HepG2 (cell line): ENCODE data around the gene AUH. TPM values are rescaled to one million over a fixed set of nuclear protein-coding genes. Genes with fewer than 3 reads are reported as not detected.

Source experiments
- ARID2 ChIP-seq: sonication (generic); formaldehyde crosslinking; IDR thresholded peaks from 2 replicates; pipeline ENCODE4 v1.8.1; 2022; ENCODE audit warnings: mild to moderate bottlenecking, missing genetic modification reagents, borderline replicate concordance
- EP300 ChIP-seq, 3 experiments: sonication (generic) in 1 of 3; formaldehyde crosslinking in 1 of 3; IDR thresholded peaks; 2 replicates each; pipeline versions ENCODE4 v1.5.1 to v1.6.1; 2011 to 2020; ENCODE audit warnings: low read depth in 2 of 3, low read length in 2 of 3, borderline replicate concordance in 1 of 3, improper control_type of control experiment in 1 of 3, mild to moderate bottlenecking in 1 of 3, missing genetic modification reagents in 1 of 3, moderate library complexity in 1 of 3
- FOXK1 ChIP-seq: sonication (generic); formaldehyde crosslinking; IDR thresholded peaks from 2 replicates; pipeline ENCODE4 v1.4.0; 2020; ENCODE audit warnings: low read depth, missing genetic modification reagents, borderline replicate concordance
- GATA4 ChIP-seq: sonication (generic); IDR thresholded peaks from 2 replicates; pipeline ENCODE4 v1.6.1; 2016; ENCODE audit warnings: antibody characterized with exemption, low read depth, borderline replicate concordance
- HMG20A ChIP-seq: IDR thresholded peaks from 2 replicates; pipeline ENCODE4 v1.6.1; 2016; ENCODE audit warnings: borderline replicate concordance
- HOXD1 ChIP-seq: sonication (generic); formaldehyde crosslinking; IDR thresholded peaks from 2 replicates; pipeline ENCODE4 v1.5.0; 2020; ENCODE audit warnings: missing genetic modification reagents
- KLF11 ChIP-seq: IDR thresholded peaks from 2 replicates; pipeline ENCODE4 v1.6.1; 2016; ENCODE audit warnings: missing compliant biosample characterization
- NONO ChIP-seq, 2 experiments: fragments of 450-650 bp in 1 of 2; sonication (generic) in 1 of 2; formaldehyde crosslinking in 1 of 2; IDR thresholded peaks in 1 of 2; conservative IDR thresholded peaks in 1 of 2; 2 replicates each; pipeline versions ENCODE4 v1.6.1 to v1.8.0; 2017 to 2022; ENCODE audit warnings: mild to moderate bottlenecking in 1 of 2, missing genetic modification reagents in 1 of 2, moderate library complexity in 1 of 2
- RBM39 ChIP-seq: fragments of 200-400 bp; formaldehyde crosslinking; IDR thresholded peaks from one replicate; pipeline ENCODE4 v1.6.1; 2018; ENCODE audit warnings: antibody characterized with exemption, mild to moderate bottlenecking, low read depth, low read length; ENCODE audit not compliant: poor library complexity, severe bottlenecking
- SAP130 ChIP-seq: IDR thresholded peaks from 2 replicates; pipeline ENCODE4 v1.6.1; 2016; ENCODE audit warnings: low read depth
- SIN3B ChIP-seq: fragments of 150-350 bp; IDR thresholded peaks from 2 replicates; pipeline ENCODE4 v1.6.1; 2014; ENCODE audit warnings: low read length
- ZFAT ChIP-seq: sonication (generic); formaldehyde crosslinking; conservative IDR thresholded peaks from 2 replicates; pipeline ENCODE4 v1.8.1; 2023; ENCODE audit warnings: missing genetic modification reagents, inconsistent platforms
- ZFX ChIP-seq: sonication (generic); formaldehyde crosslinking; IDR thresholded peaks from 2 replicates; pipeline ENCODE4 v1.4.0; 2020; ENCODE audit warnings: mild to moderate bottlenecking, low read depth, missing genetic modification reagents, moderate library complexity
- ZNF10 ChIP-seq: sonication (generic); formaldehyde crosslinking; IDR thresholded peaks from 2 replicates; pipeline ENCODE4 v1.4.0; 2020; ENCODE audit warnings: mild to moderate bottlenecking, low read depth, missing genetic modification reagents, borderline replicate concordance
- ZNF430 ChIP-seq: sonication (generic); formaldehyde crosslinking; IDR thresholded peaks from 2 replicates; pipeline ENCODE4 v1.9.0; 2021; ENCODE audit warnings: mild to moderate bottlenecking, missing genetic modification reagents
- ZNF646 ChIP-seq: sonication (generic); formaldehyde crosslinking; IDR thresholded peaks from 2 replicates; pipeline ENCODE4 v1.9.0; 2021; ENCODE audit warnings: mild to moderate bottlenecking, missing genetic modification reagents
- ZSCAN31 ChIP-seq: sonication (generic); formaldehyde crosslinking; IDR thresholded peaks from 2 replicates; pipeline ENCODE4 v1.5.0; 2020; ENCODE audit warnings: low read depth, mild to moderate bottlenecking, missing genetic modification reagents
- polyA plus RNA-seq, 8 experiments: library from polyadenylated mRNA; depleted of rRNA in 3 of 8; stranded (reverse) in 7 of 8; unstranded in 1 of 8; fragments of >200 nt; fragmentation: Illumina TruSeq in 4 of 8; extraction: Trizol in 4 of 8; gene quantifications; 2 replicates each; pipeline versions ENCODE4 v1.2.1 to v1.2.3, GENCODE V29; 2011 to 2016; ENCODE audit warnings: low read depth in 4 of 8, missing spikeins in 1 of 8, mixed read lengths in 1 of 8; ENCODE audit not compliant: insufficient read depth in 1 of 8
- total RNA-seq, 5 experiments: library from RNA; depleted of rRNA; stranded (reverse); fragments of >200 nt; fragmentation: Illumina TruSeq; extraction: Trizol; gene quantifications; 2 replicates each; pipeline ENCODE4 v1.2.3, GENCODE V29; 2016; ENCODE audit warnings: low read depth in 1 of 5
- TF ChIP-seq, protein P1 (sequence below): IDR thresholded peaks from 2 replicates; pipeline ENCODE4 v1.6.1; 2018; ENCODE audit warnings: missing genetic modification reagents, mild to moderate bottlenecking, missing compliant biosample characterization
- TF ChIP-seq, protein P2 (sequence below): sonication (generic); formaldehyde crosslinking; IDR thresholded peaks from 2 replicates; pipeline ENCODE4 v1.5.1; 2020; ENCODE audit warnings: mild to moderate bottlenecking, missing genetic modification reagents, moderate library complexity

The AUH gene
- total and polyA plus RNA-seq, 2 of the 13 experiments (the other 11 are each of a cell fraction or from before 2014, with no cell fraction given) = 25.8 to 31.9 TPM

DNA sequence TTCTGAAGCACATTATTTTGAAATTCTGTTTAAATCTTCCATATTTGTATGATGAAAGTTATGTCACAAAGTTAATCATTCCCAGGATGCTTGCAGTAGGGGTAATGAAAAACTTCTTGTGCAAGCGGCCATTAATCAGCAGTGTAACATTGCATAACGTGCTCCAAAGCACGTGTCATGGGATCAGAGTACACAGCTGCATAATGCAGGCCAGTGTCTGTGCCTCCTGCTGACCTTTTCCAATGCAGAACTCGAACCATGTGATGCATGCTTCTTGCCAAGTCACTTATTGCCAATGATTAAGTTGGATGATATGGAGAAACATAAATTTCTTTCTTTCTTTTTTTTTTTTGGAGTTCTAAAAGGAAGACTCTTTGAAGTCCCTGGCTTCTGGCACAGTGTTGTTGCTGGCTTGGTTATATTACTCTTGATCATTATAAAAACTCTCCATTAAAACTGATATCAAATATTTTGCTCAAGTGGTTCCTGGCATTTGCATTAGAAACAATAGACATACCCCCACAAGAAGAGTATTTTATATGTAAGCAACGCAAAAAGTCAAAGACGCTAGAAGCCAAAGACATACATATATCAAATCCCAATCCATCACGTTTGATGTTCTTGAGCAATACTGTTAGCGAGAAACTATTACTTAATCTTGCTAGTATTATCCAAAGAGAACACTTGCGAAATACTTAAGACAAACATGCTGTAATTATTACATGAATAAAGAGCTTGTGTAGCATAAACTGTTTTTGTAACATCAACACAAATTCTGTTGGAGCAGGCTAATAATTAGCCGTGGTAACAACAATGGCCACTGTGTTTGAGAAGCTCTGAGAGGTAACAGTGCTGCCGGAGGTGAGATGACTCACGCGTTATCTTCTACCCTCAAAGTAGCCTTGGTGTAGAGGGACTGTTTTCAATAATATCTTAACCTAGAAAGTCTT is 164.2 kb downstream of the AUH start (continued):
- peak; percentile 98 for TF ChIP-seq HOXD1 (CRISPR knock-in tag)
- TF ChIP-seq ZFX (CRISPR knock-in tag) = peak; percentile 58; the same call in 1 of the 2 replicates
- peak; percentile 37; the same call in 1 of the 2 replicates for TF ChIP-seq ZNF430 (CRISPR knock-in tag)
- TF ChIP-seq ZNF10 = no peak
- peak; percentile 98 for TF ChIP-seq GATA4
- TF ChIP-seq, protein P1, sequence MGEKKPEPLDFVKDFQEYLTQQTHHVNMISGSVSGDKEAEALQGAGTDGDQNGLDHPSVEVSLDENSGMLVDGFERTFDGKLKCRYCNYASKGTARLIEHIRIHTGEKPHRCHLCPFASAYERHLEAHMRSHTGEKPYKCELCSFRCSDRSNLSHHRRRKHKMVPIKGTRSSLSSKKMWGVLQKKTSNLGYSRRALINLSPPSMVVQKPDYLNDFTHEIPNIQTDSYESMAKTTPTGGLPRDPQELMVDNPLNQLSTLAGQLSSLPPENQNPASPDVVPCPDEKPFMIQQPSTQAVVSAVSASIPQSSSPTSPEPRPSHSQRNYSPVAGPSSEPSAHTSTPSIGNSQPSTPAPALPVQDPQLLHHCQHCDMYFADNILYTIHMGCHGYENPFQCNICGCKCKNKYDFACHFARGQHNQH (CRISPR knock-in tag) = peak; percentile 98
- TF ChIP-seq ZNF646 (CRISPR knock-in tag) = peak; percentile 54; the same call in 1 of the 2 replicates
- TF ChIP-seq RBM39 = no peak
- peak; percentile 99 for TF ChIP-seq FOXK1 (CRISPR knock-in tag)
- no peak for TF ChIP-seq SIN3B
- peak; percentile 54; the same call in 1 of the 2 replicates for TF ChIP-seq ZSCAN31
- peak; percentile 96 for TF ChIP-seq SAP130 (CRISPR knock-in tag)
- TF ChIP-seq HMG20A (CRISPR knock-in tag) = peak; percentile 95
- no peak for TF ChIP-seq ZFAT (CRISPR knock-in tag)
- peak; percentile 99 to 100 for TF ChIP-seq EP300 (IDR thresholded peaks at IDR 0.05; ENCODE audit: low read depth in 2 of 2, low read length in 2 of 2)
- TF ChIP-seq EP300 (CRISPR knock-in tag; IDR thresholded peaks at IDR 0.05; ENCODE audit: borderline replicate concordance) = peak; percentile 100
- peak; percentile 59; the same call in 1 of the 2 replicates for TF ChIP-seq ARID2 (CRISPR knock-in tag)
- TF ChIP-seq KLF11 = no peak; the same call in 1 of the 2 replicates
- no peak for TF ChIP-seq NONO (IDR thresholded peaks at IDR 0.05)
- peak; percentile 55; the same call in 1 of the 2 replicates for TF ChIP-seq NONO (CRISPR knock-in tag; conservative IDR thresholded peaks at IDR 0.05)
- TF ChIP-seq, protein P2, sequence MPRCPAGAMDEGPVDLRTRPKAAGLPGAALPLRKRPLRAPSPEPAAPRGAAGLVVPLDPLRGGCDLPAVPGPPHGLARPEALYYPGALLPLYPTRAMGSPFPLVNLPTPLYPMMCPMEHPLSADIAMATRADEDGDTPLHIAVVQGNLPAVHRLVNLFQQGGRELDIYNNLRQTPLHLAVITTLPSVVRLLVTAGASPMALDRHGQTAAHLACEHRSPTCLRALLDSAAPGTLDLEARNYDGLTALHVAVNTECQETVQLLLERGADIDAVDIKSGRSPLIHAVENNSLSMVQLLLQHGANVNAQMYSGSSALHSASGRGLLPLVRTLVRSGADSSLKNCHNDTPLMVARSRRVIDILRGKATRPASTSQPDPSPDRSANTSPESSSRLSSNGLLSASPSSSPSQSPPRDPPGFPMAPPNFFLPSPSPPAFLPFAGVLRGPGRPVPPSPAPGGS (CRISPR knock-in tag) = no peak; the same call in 1 of the 2 replicates
